ENCODE results near the gene APOL1.

GRCh38 chr22:36308880-36309279 lies 55.9 kb downstream of the APOL1 start:
- TF ChIP-seq POLR2AphosphoS5 (IDR thresholded peaks at IDR 0.05) (no peak), EP300 (IDR thresholded peaks at IDR 0.05) (no peak), CTCF (IDR thresholded peaks at IDR 0.05) (no peak), POLR2A (IDR thresholded peaks at IDR 0.05) (no peak)

All from upper lobe of left lung (tissue), 4 donors.